H1 (cell line): Measurements from ENCODE around the gene C1orf74. TPM values are rescaled to one million over a fixed set of nuclear protein-coding genes. Genes with fewer than 3 reads are reported as not detected.

Source experiments
- CTCF ChIA-PET: fragments of 300-600 bp; sonication (Branson Sonifier 250); formaldehyde crosslinking; loops from one replicate; lab custom pipeline; 2021; ENCODE audit not compliant: partially characterized antibody; lab: Charles Lee
- POLR2A ChIA-PET: fragments of 300-600 bp; sonication (Branson Sonifier 250); formaldehyde crosslinking; loops from one replicate; lab custom pipeline; 2021; ENCODE audit warnings: inconsistent platforms; ENCODE audit not compliant: partially characterized antibody; lab: Charles Lee
- DNase-seq, 2 experiments: peaks; one replicate each; pipeline versions ENCODE4 v3.0.0 to v3.0.0-alpha.2; 2010 to 2022; ENCODE audit warnings: low spot score in 2 of 2, low read depth in 1 of 2, mixed read lengths in 1 of 2
- FAIRE-seq: peaks from 2 replicates; lab custom pipeline; 2011; peaks lifted over from hg19 to GRCh38; lab: Jason Lieb, UNC
- H2AFZ ChIP-seq: 2 replicates; pipeline ENCODE4 v1.8.1; 2012; ENCODE audit warnings: low read length, inconsistent platforms
- H2AK5ac ChIP-seq: 2 replicates; pipeline ENCODE4 v1.6.1; 2013; ENCODE audit warnings: low read depth, low read length
- H2BK120ac ChIP-seq: replicated peaks from 2 replicates; pipeline ENCODE3; 2013; ENCODE audit warnings: low read depth, low read length, inconsistent platforms
- H2BK12ac ChIP-seq: 2 replicates; pipeline ENCODE4 v1.6.1; 2013; ENCODE audit warnings: low read depth, low read length
- H2BK15ac ChIP-seq: 2 replicates; pipeline ENCODE4 v1.6.1; 2013; ENCODE audit warnings: low read length
- H2BK20ac ChIP-seq: 2 replicates; pipeline ENCODE4 v1.6.1; 2013; ENCODE audit warnings: low read length
- H2BK5ac ChIP-seq: 2 replicates; pipeline ENCODE4 v1.6.1; 2013; ENCODE audit warnings: low read depth, low read length
- H3K14ac ChIP-seq: 2 replicates; pipeline ENCODE4 v1.6.1; 2013; ENCODE audit warnings: inconsistent platforms; ENCODE audit not compliant: insufficient read length
- H3K18ac ChIP-seq: 2 replicates; pipeline ENCODE4 v1.6.1; 2013; ENCODE audit warnings: low read length; ENCODE audit errors: extremely low read depth
- H3K23ac ChIP-seq: 2 replicates; pipeline ENCODE4 v1.6.1; 2013; ENCODE audit warnings: inconsistent platforms; ENCODE audit not compliant: insufficient read length
- H3K23me2 ChIP-seq: 2 replicates; pipeline ENCODE4 v1.6.1; 2013; ENCODE audit warnings: low read depth, low read length
- H3K27ac ChIP-seq: 2 replicates; pipeline ENCODE4 v1.6.1; 2011; ENCODE audit warnings: low read depth, low read length, inconsistent platforms
- H3K27me3 ChIP-seq, 4 experiments: replicated peaks in 1 of 4; 1 replicate in 1 of 4; 2 replicates in 3 of 4; pipeline versions ENCODE4 v1.6.1 to v1.8.1; 2011 to 2013; ENCODE audit warnings: low read length in 3 of 4, mild to moderate bottlenecking in 3 of 4, inconsistent platforms in 2 of 4, mixed read lengths in 2 of 4, moderate library complexity in 1 of 4; ENCODE audit not compliant: control insufficient read depth in 3 of 4, insufficient read depth in 3 of 4; ENCODE audit errors: extremely low read depth in 1 of 4
- H3K36me3 ChIP-seq, 4 experiments: 2 replicates each; pipeline versions ENCODE4 v1.6.1 to v1.8.1; 2011 to 2013; ENCODE audit warnings: mild to moderate bottlenecking in 4 of 4, low read length in 3 of 4, moderate library complexity in 2 of 4, control low read depth in 1 of 4, inconsistent platforms in 1 of 4; ENCODE audit not compliant: insufficient read depth in 4 of 4, control insufficient read depth in 2 of 4
- H3K4ac ChIP-seq: replicated peaks from 2 replicates; pipeline ENCODE3; 2013; ENCODE audit warnings: low read length, low read depth, mixed read lengths, inconsistent platforms; ENCODE audit not compliant: insufficient read length
- H3K4me1 ChIP-seq, 4 experiments: replicated peaks in 1 of 4; 1 replicate in 1 of 4; 2 replicates in 3 of 4; pipeline versions ENCODE4 v1.6.1 to v1.8.1; 2011 to 2013; ENCODE audit warnings: low read length in 3 of 4, inconsistent platforms in 2 of 4, mixed read lengths in 1 of 4; ENCODE audit not compliant: insufficient read depth in 4 of 4, control insufficient read depth in 3 of 4
- H3K4me2 ChIP-seq, 2 experiments: 2 replicates each; pipeline versions ENCODE4 v1.6.1 to v1.8.1; 2011 to 2013; ENCODE audit warnings: low read depth in 2 of 2, low read length in 2 of 2, control low read depth in 1 of 2, inconsistent platforms in 1 of 2, mild to moderate bottlenecking in 1 of 2; ENCODE audit not compliant: insufficient read depth in 1 of 2
- H3K4me3 ChIP-seq, 4 experiments: fragments of 200-600, 300-600 bp in 1 of 4; sonication (generic), shearing (Covaris generic), sonication (Bioruptor Twin) in 1 of 4; 2 replicates each; pipeline versions ENCODE4 v1.5.1 to v1.8.1; 2011 to 2016; ENCODE audit warnings: low read length in 4 of 4, low read depth in 3 of 4, control low read depth in 2 of 4, inconsistent platforms in 2 of 4, mild to moderate bottlenecking in 2 of 4, mixed read lengths in 1 of 4, moderate library complexity in 1 of 4; ENCODE audit not compliant: insufficient read depth in 2 of 4; ENCODE audit errors: extremely low read depth in 1 of 4
- H3K56ac ChIP-seq: replicated peaks from 2 replicates; pipeline ENCODE3; 2013; ENCODE audit warnings: low read depth, mild to moderate bottlenecking, mixed read lengths, low read length, inconsistent platforms; ENCODE audit not compliant: insufficient read length
- H3K79me1 ChIP-seq: 2 replicates; pipeline ENCODE4 v1.6.1; 2013; ENCODE audit warnings: low read depth, low read length, control low read depth
- H3K79me2 ChIP-seq, 2 experiments: 2 replicates each; pipeline versions ENCODE4 v1.6.1 to v1.8.1; 2012 to 2013; ENCODE audit warnings: low read length in 2 of 2, mild to moderate bottlenecking in 2 of 2, inconsistent platforms in 1 of 2; ENCODE audit not compliant: insufficient read depth in 2 of 2, control insufficient read depth in 1 of 2
- H3K9ac ChIP-seq, 4 experiments: replicated peaks in 1 of 4; 1 replicate in 1 of 4; 2 replicates in 3 of 4; pipeline versions ENCODE4 v1.6.1 to v1.8.1; 2011 to 2013; ENCODE audit warnings: low read depth in 3 of 4, low read length in 3 of 4, control low read depth in 2 of 4, mild to moderate bottlenecking in 2 of 4, moderate library complexity in 2 of 4, inconsistent platforms in 1 of 4; ENCODE audit errors: extremely low read depth in 1 of 4
- H3K9me3 ChIP-seq, 2 experiments: 2 replicates each; pipeline versions ENCODE4 v1.6.1 to v1.8.1; 2012 to 2013; ENCODE audit warnings: mild to moderate bottlenecking in 2 of 2, moderate library complexity in 2 of 2, control low read depth in 1 of 2, inconsistent platforms in 1 of 2, low read depth in 1 of 2, low read length in 1 of 2, mixed read lengths in 1 of 2; ENCODE audit not compliant: insufficient read depth in 2 of 2
- H4K20me1 ChIP-seq, 2 experiments: replicated peaks in 1 of 2; 2 replicates each; pipeline versions ENCODE3 to v1.8.1; 2011 to 2013; ENCODE audit warnings: inconsistent platforms in 2 of 2, low read length in 2 of 2, mild to moderate bottlenecking in 1 of 2; ENCODE audit not compliant: insufficient read depth in 2 of 2, control insufficient read depth in 1 of 2
- H4K5ac ChIP-seq: 2 replicates; pipeline ENCODE4 v1.6.1; 2013; ENCODE audit warnings: low read length, low read depth, mixed read lengths, inconsistent platforms; ENCODE audit not compliant: insufficient read length
- H4K8ac ChIP-seq: 2 replicates; pipeline ENCODE4 v1.8.0; 2013; ENCODE audit warnings: mild to moderate bottlenecking, moderate library complexity, low read length, inconsistent platforms; ENCODE audit not compliant: insufficient read depth; ENCODE audit errors: extremely low read depth
- H4K91ac ChIP-seq: replicated peaks from 2 replicates; pipeline ENCODE3; 2013; ENCODE audit warnings: low read length, mixed read lengths, inconsistent platforms; ENCODE audit not compliant: insufficient read length
- CEBPB ChIP-seq: IDR thresholded peaks from 2 replicates; pipeline ENCODE4 v1.6.1; 2012; ENCODE audit warnings: low read depth, low read length
- RNF2 ChIP-seq: fragments of 200-900, 300-1000 bp; sonication (generic); IDR thresholded peaks from 2 replicates; pipeline ENCODE4 v1.7.1; 2016; ENCODE audit warnings: borderline replicate concordance, low read depth, mild to moderate bottlenecking, antibody characterized with exemption, low read length; ENCODE audit not compliant: poor library complexity, severe bottlenecking; ENCODE audit errors: missing control alignments
- WGBS, 2 experiments: shearing (Covaris generic) in 1 of 2; methylation state at CpG; one replicate each; pipeline versions ENCODE4 v1.1.6 to v1.1.7; 2013 to 2015; ENCODE audit warnings: low lambda C conversion rate in 2 of 2, mixed read lengths in 2 of 2, inconsistent platforms in 1 of 2, low coverage in 1 of 2, missing lambda C conversion rate in 1 of 2; ENCODE audit not compliant: insufficient replicate concordance in 2 of 2, insufficient coverage in 1 of 2, insufficient read length in 1 of 2; ENCODE audit errors: extremely low coverage in 1 of 2, missing lambda C conversion rate in 1 of 2; 5-methylcytosine and 5-hydroxymethylcytosine counted together
- polyA plus RNA-seq, 7 experiments: library from polyadenylated mRNA; depleted of rRNA in 3 of 7; stranded (reverse) in 5 of 7; unstranded in 2 of 7; fragments of >200 nt in 5 of 7; fragments of 200-250 nt in 2 of 7; gene quantifications; 1 replicate in 5 of 7; 2 replicates in 1 of 7; 4 replicates in 1 of 7; pipeline versions ENCODE4 v1.2.1 to v1.2.3, GENCODE V29; 2011 to 2013; ENCODE audit warnings: missing spikeins in 2 of 7, mixed read lengths in 2 of 7
- total RNA-seq: library from RNA; stranded (reverse); fragmentation: NEBNext Ultra II Directional; extraction: Animal tissue kit (Norgen Biotek cat#: 25700); gene quantifications from 2 replicates; pipeline ENCODE4 v1.2.1, GENCODE V29; 2021

Gene C1orf74
- total and polyA plus RNA-seq, 2 of the 8 experiments (the other 6 are each of a cell fraction or from before 2014, with no cell fraction given) = 3.1 to 3.9 TPM

DNA sequence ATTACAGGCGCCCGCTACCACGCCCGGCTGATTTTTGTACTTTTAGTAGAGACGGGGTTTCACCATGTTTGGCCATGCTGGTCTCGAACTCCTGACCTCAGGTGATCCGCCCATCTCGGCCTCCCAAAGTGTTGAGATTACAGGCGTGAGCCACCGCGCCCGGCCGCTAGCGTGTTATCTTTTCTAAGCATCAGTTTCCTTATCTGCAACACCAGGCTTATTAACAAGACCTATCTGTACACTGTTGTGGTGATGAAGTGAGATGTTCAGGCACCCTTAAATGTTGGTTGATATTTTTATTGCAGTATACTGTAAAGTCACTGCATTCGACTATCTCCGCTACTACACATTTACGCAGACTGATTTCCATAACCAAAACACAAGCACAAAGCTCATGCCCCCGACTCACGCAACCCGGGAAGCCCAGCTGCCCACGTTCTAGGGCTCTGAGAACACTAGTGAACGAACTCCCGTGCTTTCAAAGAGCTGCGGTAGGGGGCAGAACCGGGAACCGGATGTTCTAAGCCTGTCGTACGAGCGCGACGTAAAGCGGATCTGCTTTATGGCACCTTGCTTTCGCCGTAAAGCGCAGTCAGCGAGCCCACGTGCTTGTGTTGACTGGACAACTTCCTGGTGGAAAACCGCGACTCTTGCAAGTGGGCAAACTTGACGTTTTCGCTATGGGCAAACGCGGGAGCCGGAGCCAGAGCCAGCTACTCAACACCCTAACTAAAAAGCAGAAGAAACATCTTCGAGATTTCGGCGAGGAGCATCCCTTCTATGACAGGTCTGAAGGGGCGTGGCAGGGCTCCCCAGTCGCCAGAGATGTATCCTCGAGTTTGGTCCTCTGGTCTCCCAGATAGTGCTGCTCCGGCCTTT is 43.3 kb upstream of the C1orf74 start, which contains the start of gene UTP25:
Gene UTP25 (plus strand): TSS at position 589 of the 879 bp plus-strand sequence. CDS start 92 bp downstream, at position 681.
- Histone ChIP-seq H3K9ac (peak within 1 kb of the TSS in 3 of 4 experiments; percentile 40 to 47 (median 47); a peak in 5 of 7 replicates), H3K4ac (no peak within 1 kb of the TSS), H4K20me1 (no peaks in the 10 kb centered on the region), H2AK5ac (no peak within 1 kb of the TSS), H3K36me3 (peaks cover 3 to 16% (median 9%) of the 10 kb centered on the region in 4 experiments; a peak in 6 of 8 replicates), H3K56ac (no peak within 1 kb of the TSS), H3K27me3 (no peaks in the 10 kb centered on the region), H3K27ac (no peak within 1 kb of the TSS), H3K18ac (no peak within 1 kb of the TSS; the same call in 1 of the 2 replicates), H3K4me2 (peak within 1 kb of the TSS; percentile 27 to 65), H2AFZ (peak within 1 kb of the TSS; percentile 98), H2BK5ac (no peak within 1 kb of the TSS), H3K4me3 (peak within 1 kb of the TSS; percentile 76 to 97 (median 95)), H4K91ac (no peak within 1 kb of the TSS), H2BK12ac (no peak within 1 kb of the TSS), H2BK20ac (no peak within 1 kb of the TSS), H2BK120ac (no peak within 1 kb of the TSS), H3K79me1 (no peaks in the 10 kb centered on the region), H4K8ac (no peak within 1 kb of the TSS; the same call in 1 of the 2 replicates), H3K4me1 (no peaks in the 10 kb centered on the region), H4K5ac (peak within 1 kb of the TSS; percentile 76), H3K23me2 (no peaks in the 10 kb centered on the region), H3K9me3 (no peaks in the 10 kb centered on the region), H3K79me2 (peaks cover 0 to 10% of the 10 kb centered on the region in 2 experiments; a peak in 2 of 4 replicates), H3K23ac (no peak within 1 kb of the TSS), H3K14ac (no peak within 1 kb of the TSS), H2BK15ac (no peak within 1 kb of the TSS)
- POLR2A ChIA-PET = interaction anchor here (1.0 to 1.2 kb wide), 2 partner anchors 12 to 20 kb away, joined by 3 read pairs; no protein-coding TSS in a partner anchor
- CTCF ChIA-PET = interaction anchor here (0.7 to 11.7 kb wide), 12 partner anchors 10 to 165 kb away, joined by 3 to 254 read pairs (median 3); partner anchors contain the start of gene IRF6
- peak; percentile 88 for FAIRE-seq
- DNase-seq = peak; percentile 81 to 95
- WGBS, 2 experiments = 23% methylated on average over 48 of the region's 51 CpGs; no CpG with 5 or more reads in 1 of the 2 experiments
- TF ChIP-seq RNF2 (no peak), CEBPB (no peak)
